ENCODE data around the gene OR4E1. TPM values are rescaled to one million over a fixed set of nuclear protein-coding genes. Genes with fewer than 3 reads are reported as not detected.

Gene OR4E1
- total RNA-seq, 2 donors from 2014 or later, result not detected

DNA sequence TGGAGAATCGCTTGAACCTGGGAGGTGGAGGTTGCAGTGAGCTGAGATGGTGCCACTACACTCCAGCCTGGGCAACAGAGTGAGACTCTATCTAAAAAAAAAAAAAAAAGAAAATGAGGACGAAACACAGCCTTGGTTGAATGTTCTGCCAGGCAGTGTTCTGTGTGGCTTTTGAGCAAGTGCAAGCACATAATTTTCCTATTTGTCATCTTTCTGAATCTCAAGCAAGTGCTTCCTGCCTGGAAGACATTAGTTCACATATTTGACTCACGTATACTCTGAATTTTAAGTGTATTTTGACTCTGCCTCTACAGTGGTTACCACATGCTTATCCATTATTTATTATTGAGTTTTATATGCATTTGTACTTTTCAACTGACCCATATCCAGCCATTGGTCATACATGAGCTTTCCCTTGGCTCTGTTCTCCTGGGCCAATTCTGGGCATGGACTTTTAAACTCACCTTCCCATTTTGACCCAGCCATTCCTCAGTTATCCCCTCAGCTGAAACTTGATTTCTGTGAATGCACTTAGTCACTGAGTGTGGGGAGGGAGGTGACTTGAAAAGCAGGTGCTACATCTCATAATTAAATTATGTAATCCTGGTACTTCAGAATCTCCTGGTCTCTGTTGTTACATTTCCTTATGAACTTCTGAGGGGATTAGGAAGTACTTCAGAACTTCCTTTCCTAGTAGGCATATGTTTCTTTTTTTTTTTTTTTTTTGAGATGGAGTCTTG, 47.0 kb downstream of the OR4E1 start:
- H3K27ac ChIP-seq, result no peak overlapping the region
- intact Hi-C loops (cut with DNase I), result no loop called here
- H3K4me3 ChIP-seq, result no peak overlapping the region
- no peaks in the 10 kb centered on the region for H3K27me3 ChIP-seq
- ATAC-seq, result no peak
- 50 to 58% methylated on average over 3 of the region's 3 CpGs for WGBS, 2 donors
- no peak for TF ChIP-seq POLR2A (IDR thresholded peaks at IDR 0.05)
- TF ChIP-seq, protein P1, sequence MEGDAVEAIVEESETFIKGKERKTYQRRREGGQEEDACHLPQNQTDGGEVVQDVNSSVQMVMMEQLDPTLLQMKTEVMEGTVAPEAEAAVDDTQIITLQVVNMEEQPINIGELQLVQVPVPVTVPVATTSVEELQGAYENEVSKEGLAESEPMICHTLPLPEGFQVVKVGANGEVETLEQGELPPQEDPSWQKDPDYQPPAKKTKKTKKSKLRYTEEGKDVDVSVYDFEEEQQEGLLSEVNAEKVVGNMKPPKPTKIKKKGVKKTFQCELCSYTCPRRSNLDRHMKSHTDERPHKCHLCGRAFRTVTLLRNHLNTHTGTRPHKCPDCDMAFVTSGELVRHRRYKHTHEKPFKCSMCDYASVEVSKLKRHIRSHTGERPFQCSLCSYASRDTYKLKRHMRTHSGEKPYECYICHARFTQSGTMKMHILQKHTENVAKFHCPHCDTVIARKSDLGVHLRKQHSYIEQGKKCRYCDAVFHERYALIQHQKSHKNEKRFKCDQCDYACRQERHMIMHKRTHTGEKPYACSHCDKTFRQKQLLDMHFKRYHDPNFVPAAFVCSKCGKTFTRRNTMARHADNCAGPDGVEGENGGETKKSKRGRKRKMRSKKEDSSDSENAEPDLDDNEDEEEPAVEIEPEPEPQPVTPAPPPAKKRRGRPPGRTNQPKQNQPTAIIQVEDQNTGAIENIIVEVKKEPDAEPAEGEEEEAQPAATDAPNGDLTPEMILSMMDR (IDR thresholded peaks at IDR 0.05), result no peak
- H3K36me3 ChIP-seq (replicated peaks in 1 of 2; ENCODE audit: insufficient read depth in 1 of 2, low read depth in 2 of 2), result no peaks in the 10 kb centered on the region
- no peak for DNase-seq
- no peaks in the 10 kb centered on the region for H3K9me3 ChIP-seq
- no peaks in the 10 kb centered on the region for H3K4me1 ChIP-seq

Small RNA genes within 50 kb of the gene (small RNA-seq; reads per million reads assigned to genes)
- not detected for gene AC243972.3

Other genes starting within 250 kb of the OR4E1 start
- 10 to 100 TPM; 33.2 to 72.2 TPM for gene CHD8, start 217.7 kb downstream of the OR4E1 start, total RNA-seq
- gene RAB2B, start 196.9 kb downstream of the OR4E1 start, total RNA-seq, result 10 to 100 TPM; 13.5 to 15.6 TPM
- gene TOX4, start 196.6 kb downstream of the OR4E1 start, total RNA-seq, result 10 to 100 TPM; 13.2 to 31.6 TPM
- gene METTL3, start 162.5 kb downstream of the OR4E1 start, total RNA-seq, result 10 to 100 TPM; 49.8 to 69.2 TPM
- gene SALL2, start 147.5 kb downstream of the OR4E1 start, total RNA-seq, result 1 to 10 TPM; 7.8 to 9.2 TPM
- gene OR10G3, start 93.7 kb downstream of the OR4E1 start, total RNA-seq, result not detected
- not detected for gene OR10G2, start 38.9 kb downstream of the OR4E1 start, total RNA-seq
- not detected for gene OR4E2, start 20.0 kb downstream of the OR4E1 start, total RNA-seq